H9 (cell line): Measurements from ENCODE around the gene VILL. TPM values are rescaled to one million over a fixed set of nuclear protein-coding genes. Genes with fewer than 3 reads are reported as not detected.

ENCODE experiments used
- DNase-seq: peaks from one replicate; pipeline ENCODE4 v3.0.0-alpha.2; 2017
- H2AFZ ChIP-seq: one replicate; pipeline ENCODE4 v1.6.1; 2013; ENCODE audit warnings: mild to moderate bottlenecking, low read length, control low read depth, moderate library complexity
- H2AK5ac ChIP-seq: 2 replicates; pipeline ENCODE4 v1.6.1; 2013; ENCODE audit warnings: low read length, control low read depth, mixed read lengths; ENCODE audit not compliant: insufficient read length
- H2BK120ac ChIP-seq: one replicate; pipeline ENCODE4 v1.6.1; 2013; ENCODE audit warnings: low read depth, mild to moderate bottlenecking, low read length, control low read depth, inconsistent platforms; ENCODE audit not compliant: poor library complexity, severe bottlenecking
- H2BK12ac ChIP-seq: 2 replicates; pipeline ENCODE4 v1.6.1; 2013; ENCODE audit warnings: low read length, control low read depth, mixed read lengths, low read depth; ENCODE audit not compliant: insufficient read length
- H2BK15ac ChIP-seq: 2 replicates; pipeline ENCODE4 v1.6.1; 2013; ENCODE audit warnings: low read depth, low read length, control low read depth
- H2BK20ac ChIP-seq: one replicate; pipeline ENCODE4 v1.6.1; 2013; ENCODE audit warnings: low read depth, mild to moderate bottlenecking, low read length, control low read depth, inconsistent platforms; ENCODE audit not compliant: poor library complexity, severe bottlenecking
- H2BK5ac ChIP-seq: 2 replicates; pipeline ENCODE4 v1.6.1; 2013; ENCODE audit warnings: low read length, control low read depth, mixed read lengths; ENCODE audit not compliant: insufficient read length
- H3K14ac ChIP-seq: 2 replicates; pipeline ENCODE4 v1.6.1; 2013; ENCODE audit warnings: low read length, control low read depth; ENCODE audit not compliant: insufficient read depth
- H3K18ac ChIP-seq: 2 replicates; pipeline ENCODE4 v1.6.1; 2013; ENCODE audit warnings: low read depth, mild to moderate bottlenecking, mixed read lengths, low read length, control low read depth; ENCODE audit not compliant: insufficient read length
- H3K23ac ChIP-seq: 2 replicates; pipeline ENCODE4 v1.6.1; 2013; ENCODE audit warnings: low read length, control low read depth, mixed read lengths, low read depth; ENCODE audit not compliant: insufficient read length
- H3K23me2 ChIP-seq: 2 replicates; pipeline ENCODE4 v1.6.1; 2013; ENCODE audit warnings: low read depth, mild to moderate bottlenecking, mixed read lengths, low read length, control low read depth; ENCODE audit not compliant: insufficient read length, poor library complexity, severe bottlenecking
- H3K27ac ChIP-seq: 2 replicates; pipeline ENCODE4 v1.5.1; 2013; ENCODE audit warnings: low read length, control low read depth, mixed read lengths, low read depth; ENCODE audit not compliant: insufficient read length
- H3K27me3 ChIP-seq: 2 replicates; pipeline ENCODE4 v1.6.1; 2013; ENCODE audit warnings: low read length, control low read depth, inconsistent platforms; ENCODE audit not compliant: insufficient read depth
- H3K4ac ChIP-seq: 2 replicates; pipeline ENCODE4 v1.6.1; 2013; ENCODE audit warnings: low read depth, mild to moderate bottlenecking, control low read depth, inconsistent platforms, low read length, moderate library complexity
- H3K4me1 ChIP-seq: 2 replicates; pipeline ENCODE4 v1.6.1; 2013; ENCODE audit warnings: low read length, control low read depth, inconsistent platforms; ENCODE audit not compliant: insufficient read depth
- H3K4me2 ChIP-seq: 2 replicates; pipeline ENCODE4 v1.6.1; 2013; ENCODE audit warnings: low read length, control low read depth, mixed read lengths; ENCODE audit not compliant: insufficient read length, insufficient read depth
- H3K56ac ChIP-seq: 2 replicates; pipeline ENCODE4 v1.6.1; 2013; ENCODE audit warnings: low read depth, mild to moderate bottlenecking, mixed read lengths, low read length, control low read depth; ENCODE audit not compliant: insufficient read length
- H3K79me1 ChIP-seq: 2 replicates; pipeline ENCODE4 v1.6.1; 2013; ENCODE audit warnings: low read depth, mild to moderate bottlenecking, moderate library complexity, low read length, control low read depth, inconsistent platforms; ENCODE audit not compliant: insufficient read depth, poor library complexity, severe bottlenecking
- H3K79me2 ChIP-seq: 2 replicates; pipeline ENCODE4 v1.6.1; 2013; ENCODE audit warnings: low read length, control low read depth, inconsistent platforms; ENCODE audit not compliant: insufficient read depth
- H3K9ac ChIP-seq: 2 replicates; pipeline ENCODE4 v1.6.1; 2013; ENCODE audit warnings: low read length, control low read depth, mixed read lengths; ENCODE audit not compliant: insufficient read length; ENCODE audit errors: extremely low read depth
- H3K9me3 ChIP-seq: one replicate; pipeline ENCODE4 v1.6.1; 2013; ENCODE audit warnings: low read depth, low read length, inconsistent platforms; ENCODE audit not compliant: control insufficient read depth
- H3T11ph ChIP-seq: one replicate; pipeline ENCODE4 v1.6.1; 2013; ENCODE audit warnings: mild to moderate bottlenecking, low read length, control low read depth, inconsistent platforms
- H4K20me1 ChIP-seq: one replicate; pipeline ENCODE4 v1.6.1; 2013; ENCODE audit not compliant: control insufficient read depth, insufficient read length, insufficient read depth
- H4K5ac ChIP-seq: 2 replicates; pipeline ENCODE4 v1.6.1; 2013; ENCODE audit warnings: low read depth, mild to moderate bottlenecking, mixed read lengths, low read length, control low read depth; ENCODE audit not compliant: insufficient read length
- H4K8ac ChIP-seq: replicated peaks from 2 replicates; pipeline ENCODE4 v1.6.1; 2013; ENCODE audit warnings: low read length, control low read depth, mixed read lengths, low read depth; ENCODE audit not compliant: insufficient read length
- H4K91ac ChIP-seq: 2 replicates; pipeline ENCODE4 v1.6.1; 2013; ENCODE audit warnings: low read depth, mild to moderate bottlenecking, moderate library complexity, mixed read lengths, low read length, control low read depth; ENCODE audit not compliant: insufficient read length
- H3K27ac Mint-ChIP-seq, 3 experiments: 2 replicates in 2 of 3; 3 replicates in 1 of 3; pipeline ENCODE4 v1.8.0; 2020 to 2021; ENCODE audit warnings: mixed read lengths in 3 of 3, mild to moderate bottlenecking in 1 of 3, moderate library complexity in 1 of 3
- H3K27me3 Mint-ChIP-seq: 2 replicates; pipeline ENCODE4 v1.8.0; 2021; ENCODE audit warnings: low read depth, mild to moderate bottlenecking, moderate library complexity, mixed read lengths
- H3K36me3 Mint-ChIP-seq, 3 experiments: 2 replicates in 2 of 3; 3 replicates in 1 of 3; pipeline ENCODE4 v1.8.0; 2020 to 2021; ENCODE audit warnings: low read depth in 3 of 3, mixed read lengths in 3 of 3; ENCODE audit not compliant: insufficient read depth in 1 of 3
- H3K4me1 Mint-ChIP-seq, 2 experiments: 2 replicates each; pipeline ENCODE4 v1.8.0; 2020; ENCODE audit warnings: mixed read lengths in 2 of 2
- H3K4me3 Mint-ChIP-seq, 2 experiments: 2 replicates in 1 of 2; 3 replicates in 1 of 2; pipeline ENCODE4 v1.8.0; 2020 to 2021; ENCODE audit warnings: mild to moderate bottlenecking in 2 of 2, mixed read lengths in 2 of 2, moderate library complexity in 1 of 2
- H3K9me3 Mint-ChIP-seq, 2 experiments: 2 replicates in 1 of 2; 3 replicates in 1 of 2; pipeline ENCODE4 v1.8.0; 2020; ENCODE audit warnings: mild to moderate bottlenecking in 2 of 2, mixed read lengths in 2 of 2, moderate library complexity in 1 of 2
- WGBS: extraction: QIAGEN DNeasy Blood & Tissue Kit; methylation state at CpG from one replicate; pipeline ENCODE4 v1.1.7; 2013; ENCODE audit warnings: missing lambda C conversion rate, low lambda C conversion rate, mixed read lengths; ENCODE audit not compliant: insufficient read length; ENCODE audit errors: extremely low coverage; 5-methylcytosine and 5-hydroxymethylcytosine counted together
- total RNA-seq: library from RNA; stranded (reverse); gene quantifications from 2 replicates; pipeline ENCODE4 v1.2.1, GENCODE V29; 2021
- TF ChIP-seq, protein P1 (sequence below): fragments of 200-600 bp; sonication (generic); conservative IDR thresholded peaks from 3 replicates; pipeline ENCODE4 v1.8.0; 2021; ENCODE audit warnings: antibody characterized with exemption, mild to moderate bottlenecking

The VILL gene
- total RNA-seq, 1 experiment from 2014 or later, result 3.2 TPM

DNA sequence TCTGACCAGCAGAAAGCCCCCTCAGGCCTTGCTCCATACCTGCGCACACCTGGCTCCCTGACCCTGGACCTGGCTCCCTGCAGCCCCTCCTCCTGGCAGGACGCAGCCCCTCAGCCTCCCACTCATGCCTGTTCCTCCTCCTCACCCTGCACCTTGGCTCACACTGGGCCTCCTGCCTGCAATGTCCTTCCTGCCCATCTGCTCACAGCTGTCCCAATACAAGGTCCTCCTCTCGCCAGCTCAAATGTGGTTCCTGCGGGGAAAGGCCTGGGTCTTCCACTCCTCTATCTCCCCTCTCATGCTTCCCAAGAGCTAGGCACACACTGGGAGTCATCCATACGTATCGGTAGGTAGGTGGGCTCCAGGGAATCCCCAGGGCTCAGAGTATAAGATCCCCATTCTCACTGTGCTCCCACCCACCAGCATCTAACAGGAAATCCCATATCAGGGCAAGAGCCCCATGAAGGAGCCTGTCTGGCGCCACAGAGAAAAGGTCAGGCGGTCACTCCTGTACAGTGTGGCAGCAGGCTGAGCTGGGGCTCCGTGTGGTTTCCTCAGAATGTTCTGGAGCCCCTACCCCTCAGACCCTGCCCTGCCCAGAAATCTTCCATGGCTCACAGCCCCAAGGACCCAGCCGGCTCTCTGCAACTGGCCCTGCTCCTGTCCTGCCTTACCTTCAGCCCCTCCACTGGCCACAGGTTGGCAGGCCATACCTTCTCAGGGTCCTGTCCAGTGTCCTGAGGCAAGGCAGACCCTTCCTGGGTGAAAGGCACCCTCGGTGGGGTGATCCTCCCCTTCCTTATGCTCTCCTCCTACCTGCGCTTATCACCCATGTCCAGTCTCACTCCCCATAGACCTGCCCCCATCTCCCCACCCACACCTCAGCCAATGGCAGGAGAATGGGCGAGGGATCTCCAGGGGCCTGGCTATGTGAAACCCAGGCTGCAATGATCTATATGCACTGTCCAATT, 28.0 kb downstream of the VILL start:
- Histone ChIP-seq H3K27me3 (no peaks in the 10 kb centered on the region; the same call in 1 of the 2 replicates), H3K4me1 (no peaks in the 10 kb centered on the region), H3K23ac (no peak overlapping the region), H2AFZ (no peak overlapping the region), H2BK20ac (no peak overlapping the region), H3K23me2 (no peaks in the 10 kb centered on the region), H4K8ac (no peak overlapping the region), H3K9ac (no peak overlapping the region), H3K79me1 (no peaks in the 10 kb centered on the region), H3K14ac (no peak overlapping the region), H3T11ph (no peak overlapping the region), H3K56ac (no peak overlapping the region), H3K9me3 (no peaks in the 10 kb centered on the region), H3K18ac (no peak overlapping the region), H2BK120ac (no peak overlapping the region), H4K20me1 (no peaks in the 10 kb centered on the region), H3K4me2 (no peak overlapping the region), H3K79me2 (no peaks in the 10 kb centered on the region), H2BK5ac (no peak overlapping the region), H3K4ac (no peak overlapping the region), H2BK12ac (no peak overlapping the region), H2BK15ac (no peak overlapping the region), H2AK5ac (no peak overlapping the region), H4K5ac (no peak overlapping the region), H4K91ac (no peak overlapping the region), H3K27ac (no peak overlapping the region)
- H3K27me3 Mint-ChIP-seq, result no peaks in the 10 kb centered on the region; the same call in 1 of the 2 replicates
- peaks cover under 1% of the 10 kb centered on the region in 2 experiments for H3K4me1 Mint-ChIP-seq
- WGBS, result no CpG with 5 or more reads among the region's 13 CpGs
- no peaks in the 10 kb centered on the region for H3K9me3 Mint-ChIP-seq
- peaks cover 5 to 36% (median 19%) of the 10 kb centered on the region in 3 experiments; a peak in 6 of 7 replicates for H3K36me3 Mint-ChIP-seq
- TF ChIP-seq, protein P1, sequence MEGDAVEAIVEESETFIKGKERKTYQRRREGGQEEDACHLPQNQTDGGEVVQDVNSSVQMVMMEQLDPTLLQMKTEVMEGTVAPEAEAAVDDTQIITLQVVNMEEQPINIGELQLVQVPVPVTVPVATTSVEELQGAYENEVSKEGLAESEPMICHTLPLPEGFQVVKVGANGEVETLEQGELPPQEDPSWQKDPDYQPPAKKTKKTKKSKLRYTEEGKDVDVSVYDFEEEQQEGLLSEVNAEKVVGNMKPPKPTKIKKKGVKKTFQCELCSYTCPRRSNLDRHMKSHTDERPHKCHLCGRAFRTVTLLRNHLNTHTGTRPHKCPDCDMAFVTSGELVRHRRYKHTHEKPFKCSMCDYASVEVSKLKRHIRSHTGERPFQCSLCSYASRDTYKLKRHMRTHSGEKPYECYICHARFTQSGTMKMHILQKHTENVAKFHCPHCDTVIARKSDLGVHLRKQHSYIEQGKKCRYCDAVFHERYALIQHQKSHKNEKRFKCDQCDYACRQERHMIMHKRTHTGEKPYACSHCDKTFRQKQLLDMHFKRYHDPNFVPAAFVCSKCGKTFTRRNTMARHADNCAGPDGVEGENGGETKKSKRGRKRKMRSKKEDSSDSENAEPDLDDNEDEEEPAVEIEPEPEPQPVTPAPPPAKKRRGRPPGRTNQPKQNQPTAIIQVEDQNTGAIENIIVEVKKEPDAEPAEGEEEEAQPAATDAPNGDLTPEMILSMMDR, result no peak
- no peak overlapping the region for H3K4me3 Mint-ChIP-seq
- peak overlapping the region in 1 of 3 experiments; percentile 53; a peak in 2 of 7 replicates for H3K27ac Mint-ChIP-seq
- no peak for DNase-seq
